IMR-90 (cell line): ENCODE results near the gene TMOD1. TPM values are rescaled to one million over a fixed set of nuclear protein-coding genes. Genes with fewer than 3 reads are reported as not detected.
A peak's percentile ranks its signal among the peaks of the same experiment; 100 is the strongest.

ENCODE experiments used
- ATAC-seq: fragments of 200-7000 bp; cut with Tn5 transposase; 2 replicates; pipeline ENCODE4 v1.9.1; 2020; ENCODE audit warnings: low read depth, mild to moderate bottlenecking, moderate library complexity
- BruUV-seq: library from RNA; stranded (reverse); fragments of 400-500 nt; replicated peaks from 2 replicates; lab custom pipeline; 2021; lab: Mats Ljungman, UMichigan
- CTCF ChIA-PET: fragments of 300-600 bp; formaldehyde crosslinking; extraction: SDS; loops from one replicate; lab custom pipeline; 2021; ENCODE audit warnings: antibody characterized with exemption; lab: Yijun Ruan, JAX
- POLR2A ChIA-PET: fragments of 300-600 bp; sonication (Branson Sonifier 250); formaldehyde crosslinking; loops from one replicate; lab custom pipeline; 2022; ENCODE audit warnings: antibody characterized with exemption; ENCODE audit not compliant: unreplicated experiment; lab: Charles Lee
- DNase-seq: peaks from one replicate; pipeline ENCODE4 v3.0.0; 2013
- H2AFZ ChIP-seq: replicated peaks from 2 replicates; pipeline ENCODE3; 2013; ENCODE audit warnings: low read length, mild to moderate bottlenecking; ENCODE audit not compliant: poor library complexity
- H2AK5ac ChIP-seq: 2 replicates; pipeline ENCODE4 v1.6.1; 2013; ENCODE audit warnings: low read depth, low read length, inconsistent platforms
- H2AK9ac ChIP-seq: replicated peaks from 2 replicates; pipeline ENCODE3; 2013; ENCODE audit warnings: mild to moderate bottlenecking, low read depth, low read length, moderate library complexity; ENCODE audit not compliant: poor library complexity
- H2BK120ac ChIP-seq: 2 replicates; pipeline ENCODE4 v1.6.1; 2013; ENCODE audit warnings: low read depth, low read length, inconsistent platforms
- H2BK15ac ChIP-seq: 3 replicates; pipeline ENCODE4 v1.6.1; 2013; ENCODE audit warnings: low read depth, low read length, inconsistent platforms
- H2BK20ac ChIP-seq: 2 replicates; pipeline ENCODE4 v1.6.1; 2013; ENCODE audit warnings: low read depth, mild to moderate bottlenecking, inconsistent platforms, low read length, moderate library complexity
- H2BK5ac ChIP-seq: 2 replicates; pipeline ENCODE4 v1.6.1; 2013; ENCODE audit warnings: mild to moderate bottlenecking, low read depth, low read length, inconsistent platforms; ENCODE audit not compliant: poor library complexity, severe bottlenecking
- H3K14ac ChIP-seq: replicated peaks from 2 replicates; pipeline ENCODE4 v1.6.1; 2013; ENCODE audit warnings: low read depth, low read length, inconsistent platforms
- H3K18ac ChIP-seq: 2 replicates; pipeline ENCODE4 v1.6.1; 2013; ENCODE audit warnings: low read depth, low read length, control low read depth
- H3K23ac ChIP-seq: 2 replicates; pipeline ENCODE4 v1.6.1; 2013; ENCODE audit warnings: low read depth, low read length, inconsistent platforms
- H3K27ac ChIP-seq: 2 replicates; pipeline ENCODE4 v1.5.1; 2013; ENCODE audit warnings: mild to moderate bottlenecking, control low read depth, low read length; ENCODE audit not compliant: insufficient read depth
- H3K27me3 ChIP-seq: 2 replicates; pipeline ENCODE4 v1.6.1; 2013; ENCODE audit warnings: low read length; ENCODE audit not compliant: control insufficient read depth, insufficient read depth
- H3K36me3 ChIP-seq: 2 replicates; pipeline ENCODE4 v1.6.1; 2013; ENCODE audit warnings: low read length, mixed read lengths; ENCODE audit not compliant: control insufficient read depth, insufficient read depth
- H3K4ac ChIP-seq: 2 replicates; pipeline ENCODE4 v1.6.1; 2013; ENCODE audit warnings: low read depth, low read length, inconsistent platforms
- H3K4me1 ChIP-seq: 2 replicates; pipeline ENCODE4 v1.6.1; 2013; ENCODE audit warnings: low read length, mixed read lengths; ENCODE audit not compliant: control insufficient read depth, insufficient read depth
- H3K4me2 ChIP-seq: 2 replicates; pipeline ENCODE4 v1.6.1; 2013; ENCODE audit warnings: low read depth, mild to moderate bottlenecking, control low read depth, low read length, moderate library complexity
- H3K4me3 ChIP-seq: 2 replicates; pipeline ENCODE4 v1.5.1; 2013; ENCODE audit warnings: low read depth, mild to moderate bottlenecking, control low read depth, low read length, moderate library complexity; ENCODE audit not compliant: insufficient read depth
- H3K56ac ChIP-seq: 2 replicates; pipeline ENCODE4 v1.6.1; 2013; ENCODE audit warnings: low read length, inconsistent platforms; ENCODE audit not compliant: insufficient read depth; ENCODE audit errors: extremely low read depth
- H3K79me1 ChIP-seq, 2 experiments: 2 replicates each; pipeline ENCODE4 v1.6.1; 2013; ENCODE audit warnings: low read length in 2 of 2, inconsistent platforms in 1 of 2, low read depth in 1 of 2
- H3K9ac ChIP-seq: 2 replicates; pipeline ENCODE4 v1.6.1; 2013; ENCODE audit warnings: low read depth, low read length, control low read depth
- H3K9me1 ChIP-seq: 2 replicates; pipeline ENCODE4 v1.6.1; 2013; ENCODE audit warnings: low read length, inconsistent platforms; ENCODE audit not compliant: insufficient read depth
- H3K9me3 ChIP-seq: 2 replicates; pipeline ENCODE4 v1.6.1; 2013; ENCODE audit warnings: low read length; ENCODE audit not compliant: control insufficient read depth, insufficient read depth
- H4K20me1 ChIP-seq: 2 replicates; pipeline ENCODE4 v1.6.1; 2013; ENCODE audit warnings: low read length, inconsistent platforms; ENCODE audit not compliant: insufficient read depth
- H4K5ac ChIP-seq: 2 replicates; pipeline ENCODE4 v1.6.1; 2013; ENCODE audit warnings: mild to moderate bottlenecking, low read depth, low read length, control low read depth
- H4K8ac ChIP-seq, 2 experiments: 2 replicates each; pipeline ENCODE4 v1.6.1; 2013; ENCODE audit warnings: low read depth in 2 of 2, low read length in 2 of 2, control low read depth in 1 of 2, inconsistent platforms in 1 of 2
- H4K91ac ChIP-seq: 2 replicates; pipeline ENCODE4 v1.6.1; 2013; ENCODE audit warnings: low read depth, low read length, inconsistent platforms; ENCODE audit not compliant: insufficient read depth
- CEBPB ChIP-seq: IDR thresholded peaks from 2 replicates; pipeline ENCODE4 v1.6.1; 2012; ENCODE audit warnings: low read depth, low read length, improper control_type of control experiment
- MAFK ChIP-seq: IDR thresholded peaks from 2 replicates; pipeline ENCODE4 v1.6.1; 2012; ENCODE audit warnings: low read depth, low read length, improper control_type of control experiment
- MAZ ChIP-seq: IDR thresholded peaks from 2 replicates; pipeline ENCODE4 v1.6.1; 2012; ENCODE audit warnings: low read depth, mild to moderate bottlenecking, low read length, improper control_type of control experiment, moderate library complexity, borderline replicate concordance
- WGBS, 2 experiments: methylation state at CpG; one replicate each; pipeline versions ENCODE4 v1.1.5 to v1.1.7; 2013; ENCODE audit warnings: missing lambda C conversion rate in 2 of 2; ENCODE audit not compliant: insufficient read length in 1 of 2; ENCODE audit errors: extremely low coverage in 2 of 2; 5-methylcytosine and 5-hydroxymethylcytosine counted together
- dilution Hi-C: fragments of 300-500 bp; cut with HindIII; formaldehyde crosslinking; loops from one replicate; pipeline ENCODE4 v1.14.3; 2018; ENCODE audit warnings: low sequenced_read_pairs; ENCODE audit not compliant: unreplicated experiment
- in situ Hi-C: fragments of 300-500 bp; cut with MboI; formaldehyde crosslinking; loops from 3 replicates; pipeline ENCODE4 v1.14.3; 2019; ENCODE audit warnings: low sequenced_read_pairs, inconsistent platforms, mixed read lengths
- intact Hi-C: fragments of 100-400 bp; cut with micrococcal nuclease; formaldehyde crosslinking; loops from 2 replicates; pipeline ENCODE4 v1.10.0; 2022
- polyA plus RNA-seq, 3 experiments: library from polyadenylated mRNA; depleted of rRNA; stranded (reverse); fragments of >200 nt; gene quantifications; 2 replicates each; pipeline ENCODE4 v1.2.3, GENCODE V29; 2012; ENCODE audit warnings: low replicate concordance in 1 of 3
- total RNA-seq: library from RNA; depleted of rRNA; stranded (reverse); fragments of >200 nt; gene quantifications from 2 replicates; pipeline ENCODE4 v1.2.3, GENCODE V29; 2012
- TF ChIP-seq, protein P1 (sequence below): conservative IDR thresholded peaks from 2 replicates; pipeline ENCODE4 v1.5.1; 2012; ENCODE audit warnings: mild to moderate bottlenecking, low read depth, low read length, improper control_type of control experiment

Gene TMOD1
- total and polyA plus RNA-seq, 2 of the 4 experiments (the other 2 are of a cell fraction): 0.18 to 0.38 TPM

- ATAC-seq (peak; percentile 71), DNase-seq (peak; percentile 64)
- H3K27me3 ChIP-seq: no peaks in the 10 kb centered on the region
- H2BK5ac ChIP-seq: peak overlapping the region; percentile 20
- no peaks in the 10 kb centered on the region for H3K9me1 ChIP-seq
- peaks cover 2% of the 10 kb centered on the region; the same call in 1 of the 2 replicates for H3K4me1 ChIP-seq
- H2BK120ac ChIP-seq: no peak overlapping the region
- dilution Hi-C loops: no loop called here
- H3K23ac ChIP-seq: no peak overlapping the region
- peak overlapping the region; percentile 25; the same call in 1 of the 2 replicates for H3K18ac ChIP-seq
- TF ChIP-seq MAZ: no peak
- TF ChIP-seq, protein P1, sequence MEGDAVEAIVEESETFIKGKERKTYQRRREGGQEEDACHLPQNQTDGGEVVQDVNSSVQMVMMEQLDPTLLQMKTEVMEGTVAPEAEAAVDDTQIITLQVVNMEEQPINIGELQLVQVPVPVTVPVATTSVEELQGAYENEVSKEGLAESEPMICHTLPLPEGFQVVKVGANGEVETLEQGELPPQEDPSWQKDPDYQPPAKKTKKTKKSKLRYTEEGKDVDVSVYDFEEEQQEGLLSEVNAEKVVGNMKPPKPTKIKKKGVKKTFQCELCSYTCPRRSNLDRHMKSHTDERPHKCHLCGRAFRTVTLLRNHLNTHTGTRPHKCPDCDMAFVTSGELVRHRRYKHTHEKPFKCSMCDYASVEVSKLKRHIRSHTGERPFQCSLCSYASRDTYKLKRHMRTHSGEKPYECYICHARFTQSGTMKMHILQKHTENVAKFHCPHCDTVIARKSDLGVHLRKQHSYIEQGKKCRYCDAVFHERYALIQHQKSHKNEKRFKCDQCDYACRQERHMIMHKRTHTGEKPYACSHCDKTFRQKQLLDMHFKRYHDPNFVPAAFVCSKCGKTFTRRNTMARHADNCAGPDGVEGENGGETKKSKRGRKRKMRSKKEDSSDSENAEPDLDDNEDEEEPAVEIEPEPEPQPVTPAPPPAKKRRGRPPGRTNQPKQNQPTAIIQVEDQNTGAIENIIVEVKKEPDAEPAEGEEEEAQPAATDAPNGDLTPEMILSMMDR: no peak
- TF ChIP-seq MAFK: no peak
- TF ChIP-seq CEBPB: peak; percentile 73
- no peak overlapping the region for H3K4ac ChIP-seq
- in situ Hi-C loops: no loop called here
- H3K79me1 ChIP-seq: no peaks in the 10 kb centered on the region
- no peak overlapping the region for H2AFZ ChIP-seq
- no TSS peak for BruUV-seq
- WGBS, 2 experiments: no CpG with 5 or more reads among the region's 2 CpGs
- no peak overlapping the region for H2AK5ac ChIP-seq
- H4K5ac ChIP-seq: no peak overlapping the region
- no peak overlapping the region; the same call in 1 of the 2 replicates for H3K14ac ChIP-seq
- no peak overlapping the region for H3K56ac ChIP-seq
- H3K9ac ChIP-seq: no peak overlapping the region
- H3K27ac ChIP-seq: no peak overlapping the region
- no peak overlapping the region for H2AK9ac ChIP-seq
- H4K8ac ChIP-seq: no peak overlapping the region
- H3K4me3 ChIP-seq: no peak overlapping the region
- H3K36me3 ChIP-seq: peaks cover 11% of the 10 kb centered on the region; the same call in 1 of the 2 replicates
- no peak overlapping the region for H3K4me2 ChIP-seq
- ChIA-PET POLR2A (interaction anchor here (1.5 kb wide), 1 partner anchor 9 kb away, joined by 4 read pairs; no protein-coding TSS in a partner anchor), CTCF (no interaction called here)
- intact Hi-C loops: no loop called here
- no peak overlapping the region for H4K91ac ChIP-seq
- no peak overlapping the region for H2BK20ac ChIP-seq
- no peak overlapping the region for H2BK15ac ChIP-seq
- H4K20me1 ChIP-seq: no peaks in the 10 kb centered on the region
- no peaks in the 10 kb centered on the region for H3K9me3 ChIP-seq
These were observed 24.0 kb downstream of the TMOD1 start for GRCh38 chr9:97525451-97525850.
